ENCODE data around the gene SAMD5. TPM values are rescaled to one million over a fixed set of nuclear protein-coding genes. Genes with fewer than 3 reads are reported as not detected.

Gene SAMD5
- total and polyA plus RNA-seq, 2 experiments from 2014 or later: 0.03 TPM; not detected in 1

- no peak for DNase-seq (ENCODE audit: low spot score)
- Histone ChIP-seq H3K4me1 (ENCODE audit: insufficient read depth) (no peaks in the 10 kb centered on the region), H3K27ac (ENCODE audit: low read depth) (no peak overlapping the region), H3K9me2 (ENCODE audit: insufficient read depth) (no peaks in the 10 kb centered on the region), H3K36me3 (ENCODE audit: insufficient read depth) (no peaks in the 10 kb centered on the region), H3K79me2 (replicated peaks; ENCODE audit: insufficient read depth) (no peaks in the 10 kb centered on the region), H3K4me2 (no peak overlapping the region), H3K27me3 (ENCODE audit: insufficient read depth) (no peaks in the 10 kb centered on the region), H2AFZ (no peak overlapping the region), H3F3A (replicated peaks; ENCODE audit: low read depth) (no peaks in the 10 kb centered on the region), H3K4me3 (no peak overlapping the region), H4K20me1 (replicated peaks; ENCODE audit: insufficient read depth) (no peaks in the 10 kb centered on the region; the same call in 1 of the 2 replicates)
- Mint-ChIP-seq H3K36me3 (ENCODE audit: low read depth) (no peaks in the 10 kb centered on the region; the same call in 1 of the 3 replicates), H3K27ac (no peak overlapping the region), H3K27me3 (ENCODE audit: insufficient read depth, low read depth, poor library complexity) (no peaks in the 10 kb centered on the region), H3K4me1 (no peaks in the 10 kb centered on the region), H3K9me3 (0 out of 3 replicates have a peak, but pooled peaks cover 2% of the 10 kb centered on the region), H3K4me3 (no peak overlapping the region)
- TF ChIP-seq EZH2 (IDR thresholded peaks at IDR 0.05; ENCODE audit: low read depth, unreplicated experiment) (no peak), STAT1 (IDR thresholded peaks at IDR 0.05; ENCODE audit: unreplicated experiment) (no peak), CREB1 (CRISPR knock-in tag; IDR thresholded peaks at IDR 0.05; ENCODE audit: low read depth) (no peak), JUNB (IDR thresholded peaks at IDR 0.05; ENCODE audit: unreplicated experiment) (no peak), NANOG (IDR thresholded peaks at IDR 0.05; ENCODE audit: borderline replicate concordance) (no peak)
- no peak for ATAC-seq
Observed at GRCh38 chr6:147578159-147578558, 69.7 kb downstream of the SAMD5 start.

GRCh38 chr6:147578883-147579282 is 70.4 kb downstream of the SAMD5 start:
- H3F3A ChIP-seq (replicated peaks; ENCODE audit: low read depth): no peaks in the 10 kb centered on the region
- TF ChIP-seq ZNF462 (CRISPR knock-in tag; IDR thresholded peaks at IDR 0.05) (no peak), CREB1 (CRISPR knock-in tag; IDR thresholded peaks at IDR 0.05; ENCODE audit: low read depth) (no peak), CTCF (conservative IDR thresholded peaks at IDR 0.05; ENCODE audit: low read depth in 2 of 2) (no peak), ETS1 (IDR thresholded peaks at IDR 0.05) (no peak), STAT1 (IDR thresholded peaks at IDR 0.05; ENCODE audit: unreplicated experiment) (no peak), ZNF331 (CRISPR knock-in tag; IDR thresholded peaks at IDR 0.05; ENCODE audit: low read depth) (no peak), ZNF114 (CRISPR knock-in tag; IDR thresholded peaks at IDR 0.05) (no peak), EZH2 (IDR thresholded peaks at IDR 0.05; ENCODE audit: low read depth, unreplicated experiment) (no peak), NANOG (IDR thresholded peaks at IDR 0.05; ENCODE audit: borderline replicate concordance) (no peak), JUNB (IDR thresholded peaks at IDR 0.05; ENCODE audit: unreplicated experiment) (no peak)

More at GRCh38 chr6:147578883-147579282, 70.4 kb downstream of the SAMD5 start:
- Mint-ChIP-seq H3K27ac (no peak overlapping the region), H3K4me1 (no peaks in the 10 kb centered on the region), H3K36me3 (ENCODE audit: low read depth) (no peaks in the 10 kb centered on the region; the same call in 1 of the 3 replicates), H3K4me3 (no peak overlapping the region), H3K27me3 (ENCODE audit: insufficient read depth, low read depth, poor library complexity) (no peaks in the 10 kb centered on the region), H3K9me3 (0 out of 3 replicates have a peak, but pooled peaks cover 2% of the 10 kb centered on the region)
- Histone ChIP-seq H4K20me1 (replicated peaks; ENCODE audit: insufficient read depth) (no peaks in the 10 kb centered on the region; the same call in 1 of the 2 replicates), H3K27me3 (ENCODE audit: insufficient read depth) (no peaks in the 10 kb centered on the region), H2AFZ (no peak overlapping the region), H3K79me2 (replicated peaks; ENCODE audit: insufficient read depth) (no peaks in the 10 kb centered on the region), H3K4me2 (no peak overlapping the region), H3K4me3 (no peak overlapping the region), H3K4me1 (ENCODE audit: insufficient read depth) (no peaks in the 10 kb centered on the region), H3K36me3 (ENCODE audit: insufficient read depth) (no peaks in the 10 kb centered on the region), H3K9me2 (ENCODE audit: insufficient read depth) (no peaks in the 10 kb centered on the region), H3K27ac (ENCODE audit: low read depth) (no peak overlapping the region)
- ATAC-seq (no peak), DNase-seq (ENCODE audit: low spot score) (no peak)

Measured in GM23338 (cell line).